Activated naive CD8-positive, alpha-beta T cell (primary cell): ENCODE results near the gene RPRD1A.

ENCODE experiments used
- H3K27ac Mint-ChIP-seq: one replicate; pipeline ENCODE4 v1.8.0; 2021; ENCODE audit warnings: mixed read lengths
- H3K27me3 Mint-ChIP-seq: one replicate; pipeline ENCODE4 v1.8.0; 2021; ENCODE audit warnings: mixed read lengths
- H3K36me3 Mint-ChIP-seq: one replicate; pipeline ENCODE4 v1.8.0; 2021; ENCODE audit warnings: mixed read lengths
- H3K4me1 Mint-ChIP-seq: one replicate; pipeline ENCODE4 v1.8.0; 2021; ENCODE audit warnings: low read depth, mixed read lengths
- H3K4me3 Mint-ChIP-seq: one replicate; pipeline ENCODE4 v1.8.0; 2021; ENCODE audit warnings: mild to moderate bottlenecking, mixed read lengths
- H3K9me3 Mint-ChIP-seq: one replicate; pipeline ENCODE4 v1.8.0; 2021; ENCODE audit warnings: low read depth, mixed read lengths

RPRD1A gene

DNA sequence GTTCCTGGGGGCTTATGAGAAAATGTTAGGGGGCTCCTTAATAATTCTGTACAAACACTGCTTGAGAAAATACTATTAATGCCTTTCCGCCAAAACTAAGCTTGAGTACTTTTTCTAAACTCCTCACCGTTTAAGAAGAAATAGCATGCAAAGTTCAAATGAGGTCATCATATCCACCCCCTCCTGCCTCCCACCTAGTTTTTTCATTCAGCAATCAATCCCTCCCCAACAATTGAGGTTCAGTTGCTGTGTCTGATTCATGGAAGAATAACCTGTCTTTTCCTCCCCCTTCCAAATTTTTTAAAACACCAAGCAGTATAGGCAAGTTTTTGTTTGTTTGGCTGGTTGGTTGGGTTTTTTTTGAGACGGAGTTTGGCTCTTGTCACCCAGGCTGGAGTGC lies 119.3 kb downstream of the RPRD1A start:
- Mint-ChIP-seq H3K9me3 (no peaks in the 10 kb centered on the region), H3K27ac (no peak overlapping the region), H3K36me3 (peaks cover 5% of the 10 kb centered on the region), H3K27me3 (peaks cover 14% of the 10 kb centered on the region), H3K4me3 (no peak overlapping the region), H3K4me1 (peaks cover 11% of the 10 kb centered on the region)

DNA sequence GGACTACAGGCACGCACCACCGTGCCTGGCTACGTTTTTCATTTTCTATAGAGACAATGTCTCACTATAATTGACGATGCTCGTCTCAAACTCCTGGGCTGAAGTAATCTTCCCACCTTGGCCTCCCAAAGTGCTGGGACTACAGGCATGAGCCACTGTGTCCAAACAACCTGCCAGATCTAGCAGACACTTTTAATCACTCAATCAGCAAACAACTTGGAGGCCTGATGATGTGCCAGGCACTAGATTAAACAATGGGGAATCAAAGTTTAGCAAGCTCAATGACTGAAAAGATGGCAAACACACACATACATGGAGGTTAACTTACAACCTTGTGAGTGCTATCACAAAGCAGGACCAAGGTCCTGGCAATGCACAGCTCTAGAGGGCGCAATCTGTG lies 124.7 kb downstream of the RPRD1A start:
- Mint-ChIP-seq H3K27me3 (peaks cover 3% of the 10 kb centered on the region), H3K4me1 (no peaks in the 10 kb centered on the region), H3K4me3 (no peak overlapping the region), H3K36me3 (no peaks in the 10 kb centered on the region), H3K9me3 (no peaks in the 10 kb centered on the region), H3K27ac (no peak overlapping the region)

DNA sequence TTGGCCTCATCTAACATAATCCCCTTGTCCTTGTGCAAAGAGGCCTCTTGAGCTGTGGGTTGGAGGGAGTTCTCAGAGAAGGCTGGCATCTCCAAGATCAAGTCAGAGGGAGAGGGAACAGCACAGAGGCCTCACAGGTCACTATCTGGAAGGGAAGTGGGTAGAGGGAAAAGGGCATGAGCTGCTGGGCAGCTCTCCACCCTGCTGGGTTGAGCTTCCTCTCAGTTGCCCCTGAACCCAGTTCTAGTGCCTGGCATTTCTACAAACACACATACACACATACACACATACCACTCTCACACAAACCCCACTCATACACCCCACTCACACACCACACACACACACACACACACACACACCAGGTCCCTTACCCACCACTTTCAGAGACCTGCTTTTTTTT lies 125.2 kb downstream of the RPRD1A start:
- Mint-ChIP-seq H3K36me3 (no peaks in the 10 kb centered on the region), H3K27ac (no peak overlapping the region), H3K4me3 (no peak overlapping the region), H3K27me3 (peaks cover 3% of the 10 kb centered on the region), H3K9me3 (no peaks in the 10 kb centered on the region), H3K4me1 (no peaks in the 10 kb centered on the region)

DNA sequence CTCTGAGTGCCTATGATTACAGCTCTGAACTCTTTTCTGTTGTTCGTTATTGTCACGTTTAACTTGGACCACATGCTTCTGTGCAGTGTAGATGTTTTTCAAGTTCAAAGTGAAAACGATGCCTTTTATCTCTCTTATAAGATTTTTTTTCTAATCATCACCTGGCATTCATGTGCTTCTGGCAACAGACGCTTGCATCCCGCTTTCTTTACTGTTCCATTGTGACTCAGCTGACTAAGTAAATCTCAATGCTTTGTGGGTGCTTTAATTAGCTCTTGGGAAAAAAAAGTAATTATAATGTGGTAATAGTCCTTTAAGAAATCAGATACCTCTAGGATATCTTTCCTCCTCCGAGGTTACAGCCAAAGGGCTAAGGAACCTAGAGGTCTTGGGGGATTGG lies 126.1 kb downstream of the RPRD1A start:
- no peak overlapping the region for H3K4me3 Mint-ChIP-seq
- peaks cover 3% of the 10 kb centered on the region for H3K27me3 Mint-ChIP-seq
- H3K27ac Mint-ChIP-seq: no peak overlapping the region

More for the DNA sequence above, 126.1 kb downstream of the RPRD1A start:
- Mint-ChIP-seq H3K36me3 (no peaks in the 10 kb centered on the region), H3K9me3 (no peaks in the 10 kb centered on the region), H3K4me1 (no peaks in the 10 kb centered on the region)
